Measurements from ENCODE around the gene KRT84.

The KRT84 gene

GRCh38 chr12:52360663-52361271 is 24.7 kb downstream of the KRT84 start:
- TF ChIP-seq, protein P1, sequence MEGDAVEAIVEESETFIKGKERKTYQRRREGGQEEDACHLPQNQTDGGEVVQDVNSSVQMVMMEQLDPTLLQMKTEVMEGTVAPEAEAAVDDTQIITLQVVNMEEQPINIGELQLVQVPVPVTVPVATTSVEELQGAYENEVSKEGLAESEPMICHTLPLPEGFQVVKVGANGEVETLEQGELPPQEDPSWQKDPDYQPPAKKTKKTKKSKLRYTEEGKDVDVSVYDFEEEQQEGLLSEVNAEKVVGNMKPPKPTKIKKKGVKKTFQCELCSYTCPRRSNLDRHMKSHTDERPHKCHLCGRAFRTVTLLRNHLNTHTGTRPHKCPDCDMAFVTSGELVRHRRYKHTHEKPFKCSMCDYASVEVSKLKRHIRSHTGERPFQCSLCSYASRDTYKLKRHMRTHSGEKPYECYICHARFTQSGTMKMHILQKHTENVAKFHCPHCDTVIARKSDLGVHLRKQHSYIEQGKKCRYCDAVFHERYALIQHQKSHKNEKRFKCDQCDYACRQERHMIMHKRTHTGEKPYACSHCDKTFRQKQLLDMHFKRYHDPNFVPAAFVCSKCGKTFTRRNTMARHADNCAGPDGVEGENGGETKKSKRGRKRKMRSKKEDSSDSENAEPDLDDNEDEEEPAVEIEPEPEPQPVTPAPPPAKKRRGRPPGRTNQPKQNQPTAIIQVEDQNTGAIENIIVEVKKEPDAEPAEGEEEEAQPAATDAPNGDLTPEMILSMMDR (IDR thresholded peaks at IDR 0.05; ENCODE audit: control insufficient read depth, insufficient read depth, low read depth, low read length, missing control alignments), result no peak
- DNase-seq (ENCODE audit: low read depth), result no peak
- H3K4me3 ChIP-seq (ENCODE audit: control insufficient read depth, low read depth, low read length), result no peak overlapping the region

DNA sequence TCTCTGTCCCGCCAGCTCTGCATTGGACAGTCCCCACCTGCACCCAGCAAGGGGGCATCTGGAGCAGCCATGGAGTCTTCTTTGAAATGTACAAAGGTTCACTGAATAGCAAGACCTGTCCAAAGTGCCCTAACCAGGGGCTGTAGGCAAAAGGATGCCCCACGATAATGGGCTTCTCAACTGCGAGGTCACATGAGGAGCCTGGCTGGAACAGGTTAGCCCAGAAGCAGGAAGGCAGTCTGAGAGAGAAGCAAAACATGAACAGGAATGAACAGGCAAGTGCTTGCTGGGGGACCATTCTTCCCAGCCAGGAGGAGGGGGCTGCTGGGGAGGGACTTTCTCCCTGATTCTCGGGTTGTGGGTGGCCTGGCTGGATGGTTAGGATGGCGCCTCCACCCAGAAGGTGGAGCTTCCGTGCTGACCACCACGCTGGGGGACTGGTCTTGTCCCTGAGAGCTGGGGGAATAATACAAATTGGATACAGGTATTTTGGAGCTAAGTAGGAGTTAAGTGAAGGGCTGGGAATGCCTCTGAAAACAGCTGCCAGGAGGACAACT is 25.3 kb downstream of the KRT84 start:
- TF ChIP-seq, protein P1 (IDR thresholded peaks at IDR 0.05; ENCODE audit: control insufficient read depth, insufficient read depth, low read depth, low read length, missing control alignments), result no peak
- DNase-seq (ENCODE audit: low read depth), result no peak
- H3K4me3 ChIP-seq (ENCODE audit: control insufficient read depth, low read depth, low read length), result no peak overlapping the region

DNA sequence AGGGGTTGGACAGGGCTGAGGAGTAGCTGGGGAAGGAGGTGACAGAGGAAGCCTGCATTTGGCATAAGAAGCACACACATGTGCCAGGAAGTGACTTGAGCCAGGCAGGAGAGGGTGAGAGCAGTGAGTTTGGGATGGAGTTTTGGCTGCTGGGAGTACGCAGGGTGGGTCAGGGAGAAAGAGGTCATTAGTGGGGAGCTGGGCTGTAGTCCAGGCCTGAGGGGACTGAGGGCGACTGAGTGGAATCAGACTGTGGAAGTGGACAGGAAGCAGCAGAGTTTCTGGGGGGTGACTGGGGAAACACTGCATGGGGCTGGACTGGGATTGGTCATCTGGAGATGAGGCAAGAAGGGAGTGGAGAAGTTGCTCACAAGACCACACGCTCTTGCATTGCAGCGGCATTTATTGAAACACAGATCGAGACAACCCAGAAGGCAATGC is 25.8 kb downstream of the KRT84 start:
- no peak overlapping the region for H3K4me3 ChIP-seq (ENCODE audit: control insufficient read depth, low read depth, low read length)
- no peak for DNase-seq (ENCODE audit: low read depth)

DNA sequence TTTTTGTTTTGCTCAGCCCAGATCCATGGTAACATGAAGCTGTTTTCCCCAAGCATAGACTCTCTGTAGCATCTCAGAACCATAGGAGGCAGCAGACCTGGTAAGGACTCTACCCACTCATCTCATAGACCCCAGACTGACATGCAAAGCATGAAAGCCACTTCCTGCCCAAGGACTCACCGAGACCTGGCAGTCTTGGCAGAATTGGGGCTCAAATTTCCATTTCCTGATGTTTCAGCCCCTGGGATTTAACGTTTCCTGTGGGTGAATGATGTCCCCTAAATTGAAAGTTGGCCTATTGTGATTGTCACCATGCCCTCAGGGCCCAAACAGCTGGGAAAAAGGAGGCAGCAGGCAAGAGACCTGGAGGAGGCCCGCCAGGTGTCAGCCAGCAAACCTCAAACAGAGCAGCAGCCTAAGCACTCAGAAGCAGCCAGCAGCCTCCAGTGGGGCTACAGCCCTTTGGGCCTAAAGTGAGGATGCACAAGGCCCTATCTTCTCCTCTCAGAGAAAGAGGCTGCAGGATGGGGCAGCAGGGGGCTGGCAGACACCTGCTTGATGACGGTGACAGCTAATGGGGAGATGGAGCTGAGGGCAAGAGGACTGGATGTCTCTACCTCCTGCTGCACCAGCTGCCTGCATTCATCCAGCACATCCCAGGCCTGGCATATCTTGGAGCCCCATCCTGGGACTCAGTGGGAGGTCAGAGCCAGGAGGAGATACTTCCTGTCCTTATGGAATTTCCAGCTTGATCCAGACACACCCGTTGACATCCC is 26.7 kb downstream of the KRT84 start:
- TF ChIP-seq, protein P1 (IDR thresholded peaks at IDR 0.05; ENCODE audit: control insufficient read depth, insufficient read depth, low read depth, low read length, missing control alignments), result no peak
- no peak for DNase-seq (ENCODE audit: low read depth)
- H3K4me3 ChIP-seq (ENCODE audit: control insufficient read depth, low read depth, low read length), result no peak overlapping the region

More for the DNA sequence above, 25.8 kb downstream of the KRT84 start:
- TF ChIP-seq, protein P1 (IDR thresholded peaks at IDR 0.05; ENCODE audit: control insufficient read depth, insufficient read depth, low read depth, low read length, missing control alignments), result no peak

- DNase-seq (ENCODE audit: low read depth), result no peak
- TF ChIP-seq, protein P1 (IDR thresholded peaks at IDR 0.05; ENCODE audit: control insufficient read depth, insufficient read depth, low read depth, low read length, missing control alignments), result no peak
Observed at GRCh38 chr12:52356762-52357580, 28.5 kb downstream of the KRT84 start.

GRCh38 chr12:52356031-52356761 is 29.3 kb downstream of the KRT84 start:
- H3K4me3 ChIP-seq (ENCODE audit: control insufficient read depth, low read depth, low read length), result no peak overlapping the region
- TF ChIP-seq, protein P1 (IDR thresholded peaks at IDR 0.05; ENCODE audit: control insufficient read depth, insufficient read depth, low read depth, low read length, missing control alignments), result no peak
- no peak for DNase-seq (ENCODE audit: low read depth)

More at GRCh38 chr12:52356762-52357580, 28.5 kb downstream of the KRT84 start:
- no peak overlapping the region for H3K4me3 ChIP-seq (ENCODE audit: control insufficient read depth, low read depth, low read length)
